GM12878 (cell line): ENCODE data around the gene PPFIA4. TPM values are rescaled to one million over a fixed set of nuclear protein-coding genes. Genes with fewer than 3 reads are reported as not detected.

ENCODE experiments used
- ATAC-seq: fragments of 200-7000 bp; cut with Tn5 transposase; 3 replicates; pipeline ENCODE4 v1.9.1; 2020; ENCODE audit warnings: mild to moderate bottlenecking, moderate library complexity
- BruUV-seq: library from RNA; stranded (reverse); fragments of 400-500 nt; replicated peaks from 2 replicates; lab custom pipeline; 2021; lab: Mats Ljungman, UMichigan
- CTCF ChIA-PET: fragments of 300-600 bp; sonication (Branson Sonifier 250); formaldehyde crosslinking; extraction: SDS; loops from one replicate; lab custom pipeline; 2021; ENCODE audit warnings: inconsistent platforms; lab: Yijun Ruan, JAX
- POLR2A ChIA-PET: fragments of 350-600 bp; formaldehyde crosslinking; extraction: SDS; loops from one replicate; lab custom pipeline; 2021; ENCODE audit warnings: inconsistent platforms; lab: Charles Lee
- RAD21 ChIA-PET: fragments of 300-600 bp; sonication (Branson Sonifier 250); formaldehyde crosslinking; loops from one replicate; lab custom pipeline; 2023; ENCODE audit warnings: antibody characterized with exemption; ENCODE audit not compliant: unreplicated experiment; lab: Charles Lee
- SMC1A ChIA-PET: fragments of 300-600 bp; sonication (Branson Sonifier 250); formaldehyde crosslinking; loops from one replicate; lab custom pipeline; 2023; ENCODE audit not compliant: unreplicated experiment, uncharacterized antibody; lab: Charles Lee
- DNase-seq: peaks from one replicate; pipeline ENCODE4 v3.0.0-alpha.2; 2011; ENCODE audit warnings: low read depth, low spot score
- FAIRE-seq: peaks from 3 replicates; lab custom pipeline; 2011; peaks lifted over from hg19 to GRCh38; lab: Jason Lieb, UNC
- H2AFZ ChIP-seq: 2 replicates; pipeline ENCODE4 v1.6.0; 2011; ENCODE audit warnings: low read depth, low read length, control low read depth; ENCODE audit not compliant: control insufficient read depth
- H3K27ac ChIP-seq: 2 replicates; pipeline ENCODE4 v1.5.1; 2011; ENCODE audit warnings: control low read depth; ENCODE audit not compliant: control insufficient read depth, insufficient read depth
- H3K27me3 ChIP-seq, 2 experiments: replicated peaks in 1 of 2; 2 replicates each; pipeline versions ENCODE4 v1.6.0 to v1.6.1; 2011; ENCODE audit warnings: low read length in 1 of 2; ENCODE audit not compliant: control insufficient read depth in 2 of 2, insufficient read depth in 2 of 2
- H3K36me3 ChIP-seq, 2 experiments: 2 replicates each; pipeline ENCODE4 v1.5.1; 2011; ENCODE audit warnings: low read length in 1 of 2; ENCODE audit not compliant: control insufficient read depth in 2 of 2, insufficient read depth in 2 of 2
- H3K4me1 ChIP-seq: 2 replicates; pipeline ENCODE4 v1.6.1; 2011; ENCODE audit warnings: mild to moderate bottlenecking, low read length, moderate library complexity, mixed read lengths; ENCODE audit not compliant: control insufficient read depth, insufficient read depth
- H3K4me2 ChIP-seq: 2 replicates; pipeline ENCODE4 v1.6.0; 2011; ENCODE audit warnings: control low read depth; ENCODE audit not compliant: control insufficient read depth, insufficient read depth
- H3K4me3 ChIP-seq: fragments of 200-600 bp; sonication (generic); 2 replicates; pipeline ENCODE4 v1.5.1; 2016
- H3K79me2 ChIP-seq: 2 replicates; pipeline ENCODE4 v1.6.0; 2011; ENCODE audit warnings: low read length; ENCODE audit not compliant: control insufficient read depth, insufficient read depth
- H3K9ac ChIP-seq: 2 replicates; pipeline ENCODE4 v1.8.0; 2011; ENCODE audit warnings: low read length, control low read depth, mixed read lengths; ENCODE audit not compliant: control insufficient read depth, insufficient read depth
- H3K9me3 ChIP-seq: replicated peaks from 3 replicates; pipeline ENCODE4 v1.5.1; 2011; ENCODE audit warnings: mild to moderate bottlenecking, low read length; ENCODE audit not compliant: control insufficient read depth, insufficient read depth
- H4K20me1 ChIP-seq: 2 replicates; pipeline ENCODE4 v1.6.0; 2011; ENCODE audit not compliant: control insufficient read depth, insufficient read depth
- CBFB ChIP-seq: IDR thresholded peaks from 2 replicates; pipeline ENCODE4 v1.6.1; 2016; ENCODE audit warnings: antibody characterized with exemption, low read depth
- CEBPB ChIP-seq, 2 experiments: fragments of 150-350 bp in 1 of 2; IDR thresholded peaks; 2 replicates each; pipeline ENCODE4 v1.6.1; 2012 to 2014; ENCODE audit warnings: low read depth in 2 of 2, low read length in 2 of 2, borderline replicate concordance in 1 of 2, inconsistent platforms in 1 of 2
- HCFC1 ChIP-seq: fragments of 150-350 bp; IDR thresholded peaks from 2 replicates; pipeline ENCODE4 v1.6.1; 2014; ENCODE audit warnings: low read length
- HDAC6 ChIP-seq: fragments of 200-600 bp; sonication (generic); IDR thresholded peaks from one replicate; pipeline ENCODE4 v1.8.0; 2017; ENCODE audit warnings: antibody characterized with exemption; ENCODE audit not compliant: unreplicated experiment
- IKZF1 ChIP-seq: fragments of 450-650 bp; conservative IDR thresholded peaks from 2 replicates; pipeline ENCODE4 v1.6.1; 2017; ENCODE audit warnings: antibody characterized with exemption, mild to moderate bottlenecking
- NR2C1 ChIP-seq: fragments of 450-650 bp; IDR thresholded peaks from 2 replicates; pipeline ENCODE4 v1.6.1; 2017; ENCODE audit warnings: antibody characterized with exemption, mild to moderate bottlenecking, moderate library complexity
- NR2F1 ChIP-seq: fragments of 450-650 bp; conservative IDR thresholded peaks from 2 replicates; pipeline ENCODE4 v1.6.1; 2017; ENCODE audit warnings: mild to moderate bottlenecking
- NRF1 ChIP-seq: conservative IDR thresholded peaks from 2 replicates; pipeline ENCODE4 v1.6.1; 2011; ENCODE audit warnings: mild to moderate bottlenecking, low read depth, low read length, improper control_type of control experiment
- RBBP5 ChIP-seq: fragments of 200-600 bp; sonication (generic); conservative IDR thresholded peaks from 2 replicates; pipeline ENCODE4 v1.6.1; 2016
- RUNX3 ChIP-seq: IDR thresholded peaks from 2 replicates; pipeline ENCODE4 v1.6.1; 2012; ENCODE audit warnings: low read length, inconsistent platforms
- SIN3A ChIP-seq: IDR thresholded peaks from 2 replicates; pipeline ENCODE4 v1.6.1; 2012; ENCODE audit warnings: low read depth, low read length, improper control_type of control experiment
- SMC3 ChIP-seq: IDR thresholded peaks from 2 replicates; pipeline ENCODE4 v1.6.1; 2011; ENCODE audit warnings: low read length, improper control_type of control experiment, borderline replicate concordance
- SUZ12 ChIP-seq: fragments of 200-600 bp; sonication (generic); IDR thresholded peaks from one replicate; pipeline ENCODE4 v1.6.1; 2018; ENCODE audit warnings: antibody characterized with exemption, mild to moderate bottlenecking; ENCODE audit not compliant: unreplicated experiment
- WGBS: methylation state at CpG from one replicate; pipeline ENCODE4 v1.1.6; 2016; ENCODE audit warnings: low lambda C conversion rate; ENCODE audit not compliant: insufficient replicate concordance, insufficient coverage; ENCODE audit errors: missing lambda C conversion rate; 5-methylcytosine and 5-hydroxymethylcytosine counted together
- in situ Hi-C: fragments of 300-500 bp; cut with MboI; formaldehyde crosslinking; loops from 9 replicates; pipeline ENCODE4 v1.14.3; 2018; ENCODE audit warnings: mixed read lengths
- intact Hi-C: fragments of 100-400 bp; cut with micrococcal nuclease; formaldehyde crosslinking; loops from one replicate; pipeline ENCODE4 v1.14.2; 2022; ENCODE audit not compliant: unreplicated experiment
- polyA plus RNA-seq, 11 experiments: library from polyadenylated mRNA; depleted of rRNA in 4 of 11; unstranded in 6 of 11; stranded (reverse) in 5 of 11; fragments of >200 nt; fragmentation: Nextera tagmentation in 4 of 11; fragmentation: Illumina TruSeq in 1 of 11; extraction: Ambion mirVana in 4 of 11; extraction: Trizol in 1 of 11; gene quantifications; 1 replicate in 1 of 11; 2 replicates in 10 of 11; pipeline versions ENCODE4 v1.2.1 to v1.2.3, GENCODE V29; 2011 to 2016; ENCODE audit warnings: inconsistent platforms in 2 of 11, missing spikeins in 2 of 11, low read depth in 1 of 11
- total RNA-seq, 4 experiments: library from RNA; depleted of rRNA in 3 of 4; stranded (reverse); fragments of >200 nt in 3 of 4; fragmentation: Illumina TruSeq in 1 of 4; extraction: Trizol in 1 of 4; gene quantifications; 2 replicates each; pipeline versions ENCODE4 v1.2.1 to v1.2.3, GENCODE V29; 2013 to 2021
- TF ChIP-seq, protein P1 (sequence below): fragments of 450-650 bp; formaldehyde crosslinking; IDR thresholded peaks from 2 replicates; pipeline ENCODE4 v1.5.0; 2022; ENCODE audit warnings: mild to moderate bottlenecking, missing genetic modification characterization
- TF ChIP-seq, protein P2 (sequence below): IDR thresholded peaks from 2 replicates; pipeline ENCODE4 v1.6.1; 2012; ENCODE audit warnings: low read depth, low read length, improper control_type of control experiment
- TF ChIP-seq, protein P3 (sequence below): fragments of 450-650 bp; IDR thresholded peaks from 2 replicates; pipeline ENCODE4 v1.6.1; 2016; ENCODE audit warnings: mild to moderate bottlenecking, moderate library complexity, borderline replicate concordance

The PPFIA4 gene
- total and polyA plus RNA-seq, 10 of the 15 experiments (the other 5 are each of a cell fraction or from before 2014, with no cell fraction given): 0.02 to 19.7 (median 0.34) TPM; not detected in 1

DNA sequence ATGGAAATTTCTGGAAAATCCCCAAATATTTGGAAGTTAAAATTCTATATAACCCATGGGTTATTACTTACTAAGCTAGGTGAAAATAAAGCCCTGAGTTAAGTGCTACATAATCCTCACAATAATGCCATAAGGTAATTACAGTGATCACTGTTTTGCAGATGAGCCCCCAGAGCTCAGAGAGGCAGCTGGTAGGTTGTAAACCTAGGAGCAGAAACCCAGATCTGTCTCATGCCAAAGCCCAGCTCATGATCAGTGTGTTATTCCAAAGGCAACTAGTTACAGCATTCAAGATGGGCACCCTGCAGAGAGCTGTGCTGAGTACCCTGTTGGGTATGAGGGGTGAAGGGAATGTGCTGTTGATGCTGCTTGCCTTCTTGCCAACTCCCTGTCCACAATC lies 70.3 kb downstream of the PPFIA4 start (continued):
- TF ChIP-seq, protein P1, sequence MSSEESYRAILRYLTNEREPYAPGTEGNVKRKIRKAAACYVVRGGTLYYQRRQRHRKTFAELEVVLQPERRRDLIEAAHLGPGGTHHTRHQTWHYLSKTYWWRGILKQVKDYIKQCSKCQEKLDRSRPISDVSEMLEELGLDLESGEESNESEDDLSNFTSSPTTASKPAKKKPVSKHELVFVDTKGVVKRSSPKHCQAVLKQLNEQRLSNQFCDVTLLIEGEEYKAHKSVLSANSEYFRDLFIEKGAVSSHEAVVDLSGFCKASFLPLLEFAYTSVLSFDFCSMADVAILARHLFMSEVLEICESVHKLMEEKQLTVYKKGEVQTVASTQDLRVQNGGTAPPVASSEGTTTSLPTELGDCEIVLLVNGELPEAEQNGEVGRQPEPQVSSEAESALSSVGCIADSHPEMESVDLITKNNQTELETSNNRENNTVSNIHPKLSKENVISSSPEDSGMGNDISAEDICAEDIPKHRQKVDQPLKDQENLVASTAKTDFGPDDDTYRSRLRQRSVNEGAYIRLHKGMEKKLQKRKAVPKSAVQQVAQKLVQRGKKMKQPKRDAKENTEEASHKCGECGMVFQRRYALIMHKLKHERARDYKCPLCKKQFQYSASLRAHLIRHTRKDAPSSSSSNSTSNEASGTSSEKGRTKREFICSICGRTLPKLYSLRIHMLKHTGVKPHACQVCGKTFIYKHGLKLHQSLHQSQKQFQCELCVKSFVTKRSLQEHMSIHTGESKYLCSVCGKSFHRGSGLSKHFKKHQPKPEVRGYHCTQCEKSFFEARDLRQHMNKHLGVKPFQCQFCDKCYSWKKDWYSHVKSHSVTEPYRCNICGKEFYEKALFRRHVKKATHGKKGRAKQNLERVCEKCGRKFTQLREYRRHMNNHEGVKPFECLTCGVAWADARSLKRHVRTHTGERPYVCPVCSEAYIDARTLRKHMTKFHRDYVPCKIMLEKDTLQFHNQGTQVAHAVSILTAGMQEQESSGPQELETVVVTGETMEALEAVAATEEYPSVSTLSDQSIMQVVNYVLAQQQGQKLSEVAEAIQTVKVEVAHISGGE (CRISPR knock-in tag): no peak
- TF ChIP-seq RUNX3 (no peak), SMC3 (no peak)

DNA sequence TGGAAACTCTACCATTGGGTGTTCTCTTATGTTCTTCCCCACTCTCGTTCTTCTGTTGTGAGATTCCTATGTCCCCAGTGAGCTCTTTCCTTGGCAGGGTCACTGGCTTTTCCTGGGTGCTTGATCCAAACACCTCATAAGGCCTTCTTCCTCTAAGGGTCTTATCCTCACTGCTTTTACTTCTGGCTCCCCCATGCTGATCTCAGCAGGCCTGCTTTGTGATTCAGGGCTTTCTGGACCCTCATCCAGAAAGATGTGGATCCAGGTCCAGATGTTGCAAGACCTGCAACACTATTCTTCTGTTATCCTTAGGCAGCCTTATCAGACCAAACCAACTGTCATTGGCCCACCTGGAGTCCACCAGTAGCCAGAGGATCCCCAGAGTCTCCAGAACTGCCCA lies 70.7 kb downstream of the PPFIA4 start:
- DNase-seq (no peak), FAIRE-seq (no peak), ATAC-seq (no peak)
- Histone ChIP-seq H3K4me1 (no peaks in the 10 kb centered on the region), H3K27me3 (no peaks in the 10 kb centered on the region; a peak in 1 of 4 replicates), H3K4me2 (no peak overlapping the region), H3K27ac (no peak overlapping the region), H3K79me2 (no peaks in the 10 kb centered on the region), H3K9ac (no peak overlapping the region), H3K9me3 (peaks cover 2% of the 10 kb centered on the region; the same call in 1 of the 3 replicates), H4K20me1 (no peaks in the 10 kb centered on the region), H2AFZ (no peak overlapping the region), H3K4me3 (no peak overlapping the region), H3K36me3 (no peaks in the 10 kb centered on the region)
- WGBS: 0% methylated on average over 1 of the region's 1 CpG
- ChIA-PET CTCF (interaction anchor here (1.5 to 1.6 kb wide), 2 partner anchors 76 to 171 kb away, joined by 4 read pairs; no protein-coding TSS in a partner anchor), SMC1A (no interaction called here), RAD21 (no interaction called here), POLR2A (interaction anchor here (0.7 kb wide), 1 partner anchor 172 kb away, joined by 4 read pairs; no protein-coding TSS in a partner anchor)
- in situ Hi-C loops: no loop called here
- no TSS peak for BruUV-seq
- intact Hi-C loops: no loop called here
- TF ChIP-seq, protein P2, sequence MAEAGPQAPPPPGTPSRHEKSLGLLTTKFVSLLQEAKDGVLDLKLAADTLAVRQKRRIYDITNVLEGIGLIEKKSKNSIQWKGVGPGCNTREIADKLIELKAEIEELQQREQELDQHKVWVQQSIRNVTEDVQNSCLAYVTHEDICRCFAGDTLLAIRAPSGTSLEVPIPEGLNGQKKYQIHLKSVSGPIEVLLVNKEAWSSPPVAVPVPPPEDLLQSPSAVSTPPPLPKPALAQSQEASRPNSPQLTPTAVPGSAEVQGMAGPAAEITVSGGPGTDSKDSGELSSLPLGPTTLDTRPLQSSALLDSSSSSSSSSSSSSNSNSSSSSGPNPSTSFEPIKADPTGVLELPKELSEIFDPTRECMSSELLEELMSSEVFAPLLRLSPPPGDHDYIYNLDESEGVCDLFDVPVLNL: no peak
- TF ChIP-seq NR2C1 (no peak), SIN3A (no peak), SUZ12 (no peak), HDAC6 (no peak), CEBPB (IDR thresholded peaks at IDR 0.05; ENCODE audit: borderline replicate concordance in 1 of 2, low read depth in 2 of 2, low read length in 2 of 2) (no peak), NRF1 (no peak), HCFC1 (no peak), RBBP5 (no peak), CBFB (no peak), NR2F1 (no peak), IKZF1 (no peak)
- TF ChIP-seq, protein P3, sequence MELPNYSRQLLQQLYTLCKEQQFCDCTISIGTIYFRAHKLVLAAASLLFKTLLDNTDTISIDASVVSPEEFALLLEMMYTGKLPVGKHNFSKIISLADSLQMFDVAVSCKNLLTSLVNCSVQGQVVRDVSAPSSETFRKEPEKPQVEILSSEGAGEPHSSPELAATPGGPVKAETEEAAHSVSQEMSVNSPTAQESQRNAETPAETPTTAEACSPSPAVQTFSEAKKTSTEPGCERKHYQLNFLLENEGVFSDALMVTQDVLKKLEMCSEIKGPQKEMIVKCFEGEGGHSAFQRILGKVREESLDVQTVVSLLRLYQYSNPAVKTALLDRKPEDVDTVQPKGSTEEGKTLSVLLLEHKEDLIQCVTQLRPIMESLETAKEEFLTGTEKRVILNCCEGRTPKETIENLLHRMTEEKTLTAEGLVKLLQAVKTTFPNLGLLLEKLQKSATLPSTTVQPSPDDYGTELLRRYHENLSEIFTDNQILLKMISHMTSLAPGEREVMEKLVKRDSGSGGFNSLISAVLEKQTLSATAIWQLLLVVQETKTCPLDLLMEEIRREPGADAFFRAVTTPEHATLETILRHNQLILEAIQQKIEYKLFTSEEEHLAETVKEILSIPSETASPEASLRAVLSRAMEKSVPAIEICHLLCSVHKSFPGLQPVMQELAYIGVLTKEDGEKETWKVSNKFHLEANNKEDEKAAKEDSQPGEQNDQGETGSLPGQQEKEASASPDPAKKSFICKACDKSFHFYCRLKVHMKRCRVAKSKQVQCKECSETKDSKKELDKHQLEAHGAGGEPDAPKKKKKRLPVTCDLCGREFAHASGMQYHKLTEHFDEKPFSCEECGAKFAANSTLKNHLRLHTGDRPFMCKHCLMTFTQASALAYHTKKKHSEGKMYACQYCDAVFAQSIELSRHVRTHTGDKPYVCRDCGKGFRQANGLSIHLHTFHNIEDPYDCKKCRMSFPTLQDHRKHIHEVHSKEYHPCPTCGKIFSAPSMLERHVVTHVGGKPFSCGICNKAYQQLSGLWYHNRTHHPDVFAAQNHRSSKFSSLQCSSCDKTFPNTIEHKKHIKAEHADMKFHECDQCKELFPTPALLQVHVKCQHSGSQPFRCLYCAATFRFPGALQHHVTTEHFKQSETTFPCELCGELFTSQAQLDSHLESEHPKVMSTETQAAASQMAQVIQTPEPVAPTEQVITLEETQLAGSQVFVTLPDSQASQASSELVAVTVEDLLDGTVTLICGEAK: no peak
